Neural progenitor cell (in vitro differentiated cells): ENCODE measurements around the gene RTRAF. TPM values are rescaled to one million over a fixed set of nuclear protein-coding genes. Genes with fewer than 3 reads are reported as not detected.

Experiments used
- DNase-seq: peaks from one replicate; pipeline ENCODE4 v3.0.0-alpha.2; 2016; ENCODE audit warnings: low spot score
- H2AFZ ChIP-seq: fragments of 200-600 bp; sonication (generic); replicated peaks from 2 replicates; pipeline ENCODE4 v1.6.1; 2016; ENCODE audit warnings: antibody characterized with exemption
- H3F3A ChIP-seq: fragments of 200-600 bp; sonication (generic); 2 replicates; pipeline ENCODE4 v1.6.1; 2016; ENCODE audit warnings: antibody characterized with exemption, low read depth
- H3K27ac ChIP-seq: fragments of 200-600 bp; sonication (generic); 2 replicates; pipeline ENCODE4 v1.5.1; 2016; ENCODE audit warnings: mild to moderate bottlenecking
- H3K27me3 ChIP-seq: fragments of 200-600 bp; sonication (generic); 2 replicates; pipeline ENCODE4 v1.6.1; 2016; ENCODE audit warnings: mild to moderate bottlenecking, moderate library complexity
- H3K36me3 ChIP-seq: fragments of 200-600 bp; sonication (generic); 2 replicates; pipeline ENCODE4 v1.5.1; 2016
- H3K4me1 ChIP-seq: fragments of 200-600 bp; sonication (generic); 2 replicates; pipeline ENCODE4 v1.6.1; 2016; ENCODE audit warnings: mixed run types
- H3K4me2 ChIP-seq: fragments of 200-600 bp; sonication (generic); 2 replicates; pipeline ENCODE4 v1.6.1; 2016
- H3K4me3 ChIP-seq: fragments of 200-600 bp; sonication (generic); 2 replicates; pipeline ENCODE4 v1.5.1; 2016
- H3K79me2 ChIP-seq: fragments of 200-600 bp; sonication (generic); 2 replicates; pipeline ENCODE4 v1.6.1; 2016; ENCODE audit warnings: low read depth
- H3K9ac ChIP-seq: fragments of 200-600 bp; sonication (generic); 2 replicates; pipeline ENCODE4 v1.6.1; 2016
- H3K9me3 ChIP-seq: fragments of 200-600 bp; sonication (generic); 2 replicates; pipeline ENCODE4 v1.5.1; 2016; ENCODE audit warnings: low read depth
- H4K20me1 ChIP-seq: fragments of 200-600 bp; sonication (generic); 2 replicates; pipeline ENCODE4 v1.6.1; 2016; ENCODE audit warnings: low read depth
- H3K27ac Mint-ChIP-seq: 3 replicates; pipeline ENCODE4 v1.8.0; 2021; ENCODE audit warnings: mixed read lengths
- H3K27me3 Mint-ChIP-seq: 2 replicates; pipeline ENCODE4 v1.8.0; 2022; ENCODE audit warnings: low read depth, mild to moderate bottlenecking, inconsistent platforms, moderate library complexity, mixed read lengths; ENCODE audit not compliant: insufficient read depth
- H3K36me3 Mint-ChIP-seq: 3 replicates; pipeline ENCODE4 v1.8.0; 2021; ENCODE audit warnings: mixed read lengths
- H3K4me1 Mint-ChIP-seq: 3 replicates; pipeline ENCODE4 v1.8.0; 2021; ENCODE audit warnings: mixed read lengths
- H3K4me3 Mint-ChIP-seq: 3 replicates; pipeline ENCODE4 v1.8.0; 2021; ENCODE audit warnings: mild to moderate bottlenecking, moderate library complexity, mixed read lengths
- H3K9me3 Mint-ChIP-seq: 3 replicates; pipeline ENCODE4 v1.8.0; 2020; ENCODE audit warnings: mixed read lengths
- CTCF ChIP-seq: fragments of 200-600 bp; sonication (generic); IDR thresholded peaks from 2 replicates; pipeline ENCODE4 v1.5.1; 2017; ENCODE audit warnings: antibody characterized with exemption, mild to moderate bottlenecking
- EZH2 ChIP-seq: fragments of 200-600 bp; sonication (generic); IDR thresholded peaks from 2 replicates; pipeline ENCODE4 v1.6.1; 2017; ENCODE audit warnings: antibody characterized with exemption, mild to moderate bottlenecking, moderate library complexity
- EZH2phosphoT487 ChIP-seq: fragments of 200-600 bp; sonication (generic); IDR thresholded peaks from 2 replicates; pipeline ENCODE4 v1.6.1; 2017; ENCODE audit warnings: antibody characterized with exemption
- total RNA-seq: library from RNA; depleted of rRNA; stranded (reverse); fragments of >200 nt; gene quantifications from 2 replicates; pipeline ENCODE4 v1.2.3, GENCODE V29; 2015; ENCODE audit warnings: low replicate concordance

The RTRAF gene
- total RNA-seq, 1 donor from 2014 or later, result 414 TPM

DNA sequence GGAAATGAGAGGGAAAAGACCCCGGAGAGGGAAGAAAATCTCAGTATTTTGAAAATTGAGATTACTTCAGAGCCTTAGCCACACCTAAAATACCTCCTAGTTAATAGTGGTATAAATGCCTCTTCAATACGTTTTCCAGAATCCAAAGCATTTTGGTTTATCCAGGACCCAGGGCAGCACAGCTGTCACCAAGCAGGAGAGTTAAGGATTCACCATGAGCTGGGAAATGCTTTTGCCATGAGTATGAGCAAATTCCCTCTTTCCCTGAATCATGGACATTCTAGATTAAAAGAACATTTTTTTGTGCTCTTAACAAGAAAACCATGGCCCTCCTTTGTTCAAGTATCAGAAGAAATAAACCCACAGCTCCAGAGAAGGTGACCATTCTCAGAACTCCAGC, 21.8 kb upstream of the RTRAF start:
- Mint-ChIP-seq H3K4me3 (no peak overlapping the region), H3K27me3 (peaks cover 3% of the 10 kb centered on the region), H3K36me3 (peaks cover 7% of the 10 kb centered on the region), H3K9me3 (no peaks in the 10 kb centered on the region), H3K27ac (no peak overlapping the region), H3K4me1 (no peaks in the 10 kb centered on the region)
- Histone ChIP-seq H3K9me3 (no peaks in the 10 kb centered on the region), H3F3A (no peaks in the 10 kb centered on the region), H3K4me2 (no peak overlapping the region), H3K27me3 (no peaks in the 10 kb centered on the region), H3K4me1 (no peaks in the 10 kb centered on the region), H4K20me1 (no peaks in the 10 kb centered on the region), H3K27ac (no peak overlapping the region), H2AFZ (no peak overlapping the region), H3K36me3 (no peaks in the 10 kb centered on the region), H3K4me3 (no peak overlapping the region), H3K9ac (no peak overlapping the region), H3K79me2 (no peaks in the 10 kb centered on the region)
- DNase-seq, result no peak
- TF ChIP-seq CTCF (no peak), EZH2 (no peak), EZH2phosphoT487 (no peak)

- no peaks in the 10 kb centered on the region for H3K36me3 ChIP-seq
- H3K4me1 ChIP-seq, result peaks cover 1% of the 10 kb centered on the region
- no peak for DNase-seq
- H3F3A ChIP-seq, result no peaks in the 10 kb centered on the region
- Mint-ChIP-seq H3K4me3 (no peak overlapping the region), H3K36me3 (peaks cover 5% of the 10 kb centered on the region), H3K27me3 (peaks cover 5% of the 10 kb centered on the region), H3K27ac (no peak overlapping the region), H3K9me3 (no peaks in the 10 kb centered on the region), H3K4me1 (no peaks in the 10 kb centered on the region)
- no peaks in the 10 kb centered on the region for H4K20me1 ChIP-seq
- no peak overlapping the region for H3K27ac ChIP-seq
- H3K9me3 ChIP-seq, result no peaks in the 10 kb centered on the region
- H3K9ac ChIP-seq, result no peak overlapping the region
- H3K79me2 ChIP-seq, result no peaks in the 10 kb centered on the region
- no peak for TF ChIP-seq EZH2
- no peak for TF ChIP-seq EZH2phosphoT487
- TF ChIP-seq CTCF, result no peak
- no peak overlapping the region for H3K4me3 ChIP-seq
- H3K4me2 ChIP-seq, result no peak overlapping the region
- H3K27me3 ChIP-seq, result no peaks in the 10 kb centered on the region
- H2AFZ ChIP-seq, result no peak overlapping the region
Measured at GRCh38 chr14:51969852-51970540, 19.4 kb upstream of the RTRAF start.

DNA sequence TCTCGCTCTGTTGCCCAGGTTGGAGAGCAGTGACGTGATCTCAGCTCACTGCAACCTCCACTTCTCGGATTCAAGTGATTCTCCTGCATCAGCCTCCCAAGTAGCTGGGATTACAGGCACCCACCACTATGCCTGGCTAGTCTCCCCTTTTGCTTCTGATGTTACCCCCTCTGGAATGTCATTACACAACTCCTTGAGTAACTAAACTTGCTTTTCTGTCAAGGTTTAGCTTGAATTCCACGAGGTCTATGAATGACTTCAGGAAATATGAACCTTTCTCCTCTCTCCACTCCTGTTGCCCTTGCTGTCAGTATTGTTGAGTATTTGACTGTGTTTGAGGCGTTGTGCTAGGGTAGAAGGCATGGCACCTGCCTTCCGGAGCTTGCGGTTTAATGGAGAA, 16.8 kb upstream of the RTRAF start:
- Histone ChIP-seq H3K4me1 (peaks cover 7% of the 10 kb centered on the region), H3K4me2 (no peak overlapping the region), H2AFZ (no peak overlapping the region), H3K27ac (no peak overlapping the region), H3K36me3 (no peaks in the 10 kb centered on the region), H3K4me3 (no peak overlapping the region), H4K20me1 (no peaks in the 10 kb centered on the region), H3K79me2 (no peaks in the 10 kb centered on the region), H3K9me3 (no peaks in the 10 kb centered on the region), H3K9ac (no peak overlapping the region), H3F3A (no peaks in the 10 kb centered on the region), H3K27me3 (no peaks in the 10 kb centered on the region)
- Mint-ChIP-seq H3K27ac (no peak overlapping the region), H3K27me3 (peaks cover 5% of the 10 kb centered on the region), H3K4me1 (no peaks in the 10 kb centered on the region), H3K4me3 (no peak overlapping the region), H3K36me3 (no peaks in the 10 kb centered on the region), H3K9me3 (no peaks in the 10 kb centered on the region)
- no peak for DNase-seq
- TF ChIP-seq CTCF, result no peak
- TF ChIP-seq EZH2phosphoT487, result no peak
- TF ChIP-seq EZH2, result no peak
